IPS-18a (cell line): Measurements from ENCODE around the gene PLET1.

Experiments used
- H3K27ac ChIP-seq: one replicate; pipeline ENCODE4 v1.5.1; 2013; ENCODE audit warnings: low read length
- H3K27me3 ChIP-seq: one replicate; pipeline ENCODE4 v1.6.1; 2013; ENCODE audit warnings: mild to moderate bottlenecking, low read length; ENCODE audit not compliant: control insufficient read depth, insufficient read depth
- H3K36me3 ChIP-seq: one replicate; pipeline ENCODE4 v1.6.1; 2013; ENCODE audit warnings: low read depth, low read length; ENCODE audit not compliant: control insufficient read depth
- H3K4me1 ChIP-seq: one replicate; pipeline ENCODE4 v1.6.1; 2013; ENCODE audit warnings: low read depth, low read length; ENCODE audit not compliant: control insufficient read depth
- H3K4me3 ChIP-seq: one replicate; pipeline ENCODE4 v1.5.1; 2013; ENCODE audit warnings: low read length
- H3K9ac ChIP-seq: one replicate; pipeline ENCODE4 v1.6.1; 2013; ENCODE audit warnings: mild to moderate bottlenecking, low read length, moderate library complexity
- H3K9me3 ChIP-seq: one replicate; pipeline ENCODE4 v1.6.1; 2013; ENCODE audit warnings: low read depth, low read length; ENCODE audit not compliant: control insufficient read depth

PLET1 gene, protein sequence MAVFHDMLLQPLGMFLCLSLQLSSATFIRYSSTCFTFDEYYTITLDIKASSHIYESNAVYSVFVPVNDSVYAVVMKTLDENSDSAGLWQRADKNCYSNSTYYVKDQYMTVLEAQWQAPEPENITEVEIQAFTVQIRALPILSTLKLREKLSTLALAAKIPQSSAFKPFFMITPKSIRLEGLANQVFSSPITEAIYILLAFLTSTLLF

DNA sequence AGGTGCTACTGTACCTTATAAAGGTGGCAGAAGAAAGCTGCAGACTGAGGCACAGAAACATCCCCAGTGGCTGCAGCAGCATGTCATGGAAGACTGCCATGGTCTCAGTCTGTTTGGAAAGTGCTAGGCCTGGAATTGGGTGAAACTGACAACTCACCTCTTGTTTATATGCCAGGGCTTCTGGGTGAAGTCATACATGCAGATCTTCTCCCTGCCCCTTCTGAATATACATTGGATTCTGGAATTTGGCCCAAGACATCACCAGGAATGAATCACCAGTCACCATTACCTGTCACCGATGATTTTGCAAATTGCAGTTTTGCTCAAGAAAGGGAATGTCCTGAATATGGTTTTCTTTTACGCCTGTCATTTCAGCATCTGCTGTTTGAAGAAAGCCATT, at the start of gene PLET1:
Gene PLET1, minus strand, starts transcription at position 371 of the 400 bp plus-strand sequence. Its CDS starts 271 bp downstream, at position 100.
- Histone ChIP-seq H3K9ac (no peak within 1 kb of the TSS), H3K4me3 (no peak within 1 kb of the TSS), H3K36me3 (no peaks in the 10 kb centered on the region), H3K4me1 (no peaks in the 10 kb centered on the region), H3K27me3 (no peaks in the 10 kb centered on the region), H3K27ac (no peak within 1 kb of the TSS), H3K9me3 (no peaks in the 10 kb centered on the region)

DNA sequence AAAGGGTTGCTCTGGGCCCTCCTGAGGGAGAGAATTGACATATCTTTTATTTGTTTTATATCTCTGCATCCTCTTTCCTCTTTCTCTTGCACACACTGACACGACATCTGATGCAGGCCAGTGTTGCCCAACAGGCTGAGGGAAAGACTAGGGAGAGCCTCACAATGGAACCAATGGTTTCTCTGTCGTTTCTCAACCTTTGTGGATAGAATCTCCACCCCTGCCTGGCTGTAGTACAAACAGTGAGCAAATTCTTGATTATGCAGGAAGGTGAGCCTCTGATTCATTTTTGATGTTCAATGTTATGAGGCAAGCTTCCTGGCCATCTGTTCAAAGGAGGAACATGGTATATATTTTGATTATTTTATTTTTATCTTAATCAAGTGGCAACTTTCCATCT, 49.8 kb upstream of the PLET1 start:
- Histone ChIP-seq H3K36me3 (no peaks in the 10 kb centered on the region), H3K27ac (no peak overlapping the region), H3K4me3 (no peak overlapping the region), H3K9me3 (no peaks in the 10 kb centered on the region), H3K27me3 (no peaks in the 10 kb centered on the region), H3K9ac (no peak overlapping the region), H3K4me1 (no peaks in the 10 kb centered on the region)

DNA sequence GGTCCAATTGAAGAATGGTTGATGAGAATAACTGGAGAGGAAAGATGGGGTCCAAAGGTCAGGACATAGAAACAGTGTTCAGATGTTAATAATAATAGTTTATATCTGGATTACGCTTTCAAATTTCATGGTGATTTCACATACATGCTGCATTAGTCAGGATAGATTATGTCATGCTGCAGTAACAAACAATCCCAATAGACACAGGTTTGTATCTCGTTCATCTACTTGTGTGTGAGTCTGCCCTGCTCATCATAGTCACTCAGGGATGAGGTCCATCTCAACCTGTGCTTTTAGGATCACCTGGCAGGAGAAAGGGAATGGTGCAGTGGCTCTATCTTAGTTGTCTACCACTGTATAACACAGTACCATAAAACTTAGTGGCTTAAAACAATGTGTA, 48.0 kb upstream of the PLET1 start:
- Histone ChIP-seq H3K9ac (no peak overlapping the region), H3K4me3 (no peak overlapping the region), H3K27me3 (no peaks in the 10 kb centered on the region), H3K36me3 (no peaks in the 10 kb centered on the region), H3K27ac (no peak overlapping the region), H3K9me3 (no peaks in the 10 kb centered on the region), H3K4me1 (no peaks in the 10 kb centered on the region)

DNA sequence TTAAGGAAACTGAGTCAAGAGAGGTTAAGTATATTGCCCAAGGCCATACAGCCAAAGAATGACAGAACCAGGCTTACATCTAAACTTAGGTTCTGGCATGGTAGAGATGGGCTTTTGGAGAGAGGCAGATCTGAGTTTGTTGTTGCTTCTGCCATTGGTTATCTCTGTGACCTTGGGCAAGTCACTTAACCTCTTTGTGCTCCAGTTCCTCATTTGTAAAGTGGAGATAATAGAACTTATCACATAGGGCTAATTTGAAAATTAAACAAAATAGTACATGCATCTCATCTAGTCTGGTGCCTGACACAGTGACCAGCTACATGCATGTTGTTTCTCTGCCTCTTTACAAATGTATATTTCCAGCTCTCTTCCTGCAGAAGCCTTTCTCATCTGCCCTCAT, 47.0 kb upstream of the PLET1 start:
- H3K27me3 ChIP-seq = no peaks in the 10 kb centered on the region
- no peak overlapping the region for H3K4me3 ChIP-seq
- H3K9ac ChIP-seq = no peak overlapping the region
- H3K4me1 ChIP-seq = no peaks in the 10 kb centered on the region
- H3K36me3 ChIP-seq = no peaks in the 10 kb centered on the region
- H3K9me3 ChIP-seq = no peaks in the 10 kb centered on the region
- no peak overlapping the region for H3K27ac ChIP-seq

DNA sequence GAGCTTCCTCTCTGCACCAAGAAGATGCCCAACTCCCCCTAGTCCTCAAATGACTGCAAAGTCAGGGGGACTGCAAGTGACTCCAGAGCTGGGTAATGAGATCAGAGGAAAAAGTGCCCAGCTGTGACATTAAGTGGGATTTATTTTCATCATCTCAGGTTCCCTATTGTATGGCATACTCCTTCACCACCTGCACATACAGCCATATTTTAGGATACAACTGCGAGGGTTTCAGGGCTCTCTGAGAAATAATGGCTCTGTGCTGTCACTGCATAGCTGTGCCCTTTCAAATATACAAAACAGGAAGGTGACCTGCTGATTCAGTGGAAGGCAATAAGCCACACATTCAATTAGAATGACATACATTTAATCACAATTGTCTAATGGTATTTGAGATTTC, 45.6 kb upstream of the PLET1 start:
- H3K27ac ChIP-seq = no peak overlapping the region
- no peaks in the 10 kb centered on the region for H3K27me3 ChIP-seq
- no peaks in the 10 kb centered on the region for H3K9me3 ChIP-seq
- peaks cover 5% of the 10 kb centered on the region for H3K4me1 ChIP-seq
- H3K4me3 ChIP-seq = no peak overlapping the region
- H3K9ac ChIP-seq = no peak overlapping the region
- H3K36me3 ChIP-seq = no peaks in the 10 kb centered on the region

DNA sequence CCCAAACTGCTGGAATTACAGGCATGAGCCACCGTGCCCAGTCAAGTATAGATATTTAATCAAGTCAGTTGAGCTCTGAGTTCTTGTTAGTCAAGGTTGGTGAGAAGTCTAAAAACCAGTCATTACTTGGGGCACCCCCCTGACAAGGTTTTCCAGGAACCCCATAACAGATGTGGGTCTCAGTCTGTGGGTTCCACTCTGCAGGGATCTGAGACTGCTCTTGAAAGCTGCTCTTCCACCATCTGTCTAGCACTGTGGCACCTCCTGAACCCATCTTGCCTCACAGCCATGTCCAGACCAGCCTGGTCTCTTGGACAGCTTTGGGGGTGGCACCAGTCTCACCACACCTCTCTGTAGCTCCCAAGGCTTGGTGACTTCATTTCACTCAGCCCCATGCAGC, 44.3 kb upstream of the PLET1 start:
- Histone ChIP-seq H3K9me3 (no peaks in the 10 kb centered on the region), H3K4me3 (no peak overlapping the region), H3K27ac (no peak overlapping the region), H3K4me1 (peaks cover 9% of the 10 kb centered on the region), H3K9ac (no peak overlapping the region), H3K27me3 (no peaks in the 10 kb centered on the region), H3K36me3 (no peaks in the 10 kb centered on the region)

DNA sequence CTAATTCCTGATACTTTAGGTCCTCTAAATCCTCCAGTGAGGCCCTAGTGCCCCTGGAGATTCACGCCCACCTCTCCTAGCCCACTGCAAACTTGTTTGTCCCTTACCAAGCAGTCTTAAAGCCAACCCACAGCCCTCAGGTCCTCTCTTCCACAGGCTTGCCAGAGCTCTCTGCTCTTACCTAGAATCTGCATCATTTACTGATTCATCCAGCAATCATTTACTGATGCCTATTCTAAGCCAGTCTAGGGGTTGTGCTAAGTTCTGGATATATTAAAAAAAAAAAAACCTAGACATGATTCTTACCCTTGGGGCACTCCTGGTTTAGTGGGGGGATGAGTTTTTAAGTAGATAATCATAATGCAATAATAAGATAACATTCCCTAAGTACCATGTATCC, 43.0 kb upstream of the PLET1 start:
- no peak overlapping the region for H3K27ac ChIP-seq
- no peaks in the 10 kb centered on the region for H3K9me3 ChIP-seq

DNA sequence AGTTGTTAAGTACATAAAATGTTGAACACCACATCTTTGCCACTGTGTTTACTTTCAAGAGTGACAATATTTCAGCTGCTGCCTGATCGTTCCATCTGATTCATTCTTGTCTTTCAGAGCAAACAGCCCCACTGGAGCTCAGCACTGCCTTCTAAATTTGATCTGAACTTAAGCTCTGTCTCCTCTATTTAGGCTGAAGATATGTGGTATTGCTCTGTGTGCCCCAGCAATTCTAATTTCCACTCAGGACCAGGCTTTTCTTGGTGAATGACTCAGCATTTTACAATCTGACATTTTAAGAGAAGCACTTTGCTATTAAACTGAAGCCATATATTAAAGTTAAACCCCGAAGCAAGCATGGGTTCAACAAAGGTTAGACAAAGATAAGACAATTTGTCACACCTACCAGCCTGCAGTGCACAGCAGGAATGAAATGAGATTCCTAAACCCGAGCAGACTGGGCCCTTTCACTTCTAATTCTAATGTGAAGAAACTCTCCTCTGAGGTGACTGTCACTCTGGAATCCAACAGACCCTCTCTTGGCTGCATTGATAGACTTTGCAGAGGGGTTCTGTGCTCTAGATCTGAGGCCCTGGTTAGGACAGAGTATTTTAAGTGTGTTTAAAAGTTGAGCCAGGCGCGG, 41.7 kb upstream of the PLET1 start:
- no peak overlapping the region for H3K9ac ChIP-seq

More for the DNA sequence above, 43.0 kb upstream of the PLET1 start:
- Histone ChIP-seq H3K27me3 (no peaks in the 10 kb centered on the region), H3K9ac (no peak overlapping the region), H3K36me3 (no peaks in the 10 kb centered on the region), H3K4me1 (peaks cover 12% of the 10 kb centered on the region), H3K4me3 (no peak overlapping the region)

DNA sequence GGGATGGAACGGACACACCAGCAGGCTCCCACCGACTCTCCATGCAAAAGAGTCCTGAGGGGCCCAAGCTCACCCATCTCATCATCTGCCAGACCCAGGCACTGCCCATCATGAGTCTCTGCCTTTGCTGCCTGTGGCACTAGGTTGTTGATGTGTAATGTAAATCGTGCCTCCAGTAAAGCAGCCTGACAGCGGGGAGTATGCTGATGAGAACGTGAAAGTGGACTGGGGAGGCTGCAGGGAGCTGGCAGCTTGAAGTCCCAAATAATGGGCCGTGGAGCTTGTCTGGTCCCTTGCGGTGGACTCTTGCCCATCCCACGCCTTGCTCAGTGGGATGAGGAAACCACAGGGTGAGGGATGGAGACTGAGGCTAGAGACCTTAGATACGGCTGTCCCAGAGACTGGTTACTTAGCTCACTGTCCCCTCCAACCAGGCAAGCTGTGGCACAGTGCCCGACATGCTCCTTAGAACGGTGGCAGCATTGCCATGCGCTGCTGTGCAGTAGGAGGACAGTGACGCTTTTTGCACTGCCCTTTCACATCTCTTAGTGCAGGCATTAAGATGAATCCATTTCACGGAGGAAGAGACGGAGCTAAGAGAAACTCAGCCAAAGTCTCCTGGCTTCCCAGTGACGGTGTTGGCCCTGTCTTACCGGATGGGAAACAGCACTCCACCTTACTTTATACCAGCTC, 39.6 kb upstream of the PLET1 start:
- H3K9me3 ChIP-seq = no peaks in the 10 kb centered on the region
- H3K27ac ChIP-seq = no peak overlapping the region
- H3K27me3 ChIP-seq = no peaks in the 10 kb centered on the region
- H3K4me3 ChIP-seq = no peak overlapping the region
- H3K9ac ChIP-seq = no peak overlapping the region
- H3K4me1 ChIP-seq = peaks cover 12% of the 10 kb centered on the region
- H3K36me3 ChIP-seq = no peaks in the 10 kb centered on the region

More for the DNA sequence above, 41.7 kb upstream of the PLET1 start:
- Histone ChIP-seq H3K27me3 (no peaks in the 10 kb centered on the region), H3K36me3 (no peaks in the 10 kb centered on the region), H3K4me3 (no peak overlapping the region), H3K27ac (no peak overlapping the region), H3K9me3 (no peaks in the 10 kb centered on the region), H3K4me1 (peaks cover 12% of the 10 kb centered on the region)

DNA sequence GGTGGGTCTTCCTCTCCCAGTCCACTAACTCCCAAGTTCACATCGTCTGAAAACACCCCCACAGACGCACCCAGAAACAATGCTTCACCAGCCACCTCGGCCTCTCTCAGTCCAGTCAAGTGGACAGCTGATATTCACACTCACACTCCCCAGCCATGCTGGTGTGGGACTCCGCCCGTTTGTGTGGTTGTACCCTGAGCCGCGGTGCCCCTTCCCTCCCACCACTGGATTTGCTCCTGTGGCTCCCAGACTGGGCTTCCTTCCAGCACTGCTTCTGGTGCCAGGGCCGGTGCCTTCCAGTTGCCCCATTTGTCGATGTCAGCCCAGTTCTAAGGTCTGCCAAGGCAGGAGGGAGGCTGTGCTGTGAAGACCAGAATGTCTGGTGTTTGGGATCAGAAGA, 37.9 kb upstream of the PLET1 start:
- Histone ChIP-seq H3K4me1 (peaks cover 12% of the 10 kb centered on the region), H3K9ac (no peak overlapping the region)

DNA sequence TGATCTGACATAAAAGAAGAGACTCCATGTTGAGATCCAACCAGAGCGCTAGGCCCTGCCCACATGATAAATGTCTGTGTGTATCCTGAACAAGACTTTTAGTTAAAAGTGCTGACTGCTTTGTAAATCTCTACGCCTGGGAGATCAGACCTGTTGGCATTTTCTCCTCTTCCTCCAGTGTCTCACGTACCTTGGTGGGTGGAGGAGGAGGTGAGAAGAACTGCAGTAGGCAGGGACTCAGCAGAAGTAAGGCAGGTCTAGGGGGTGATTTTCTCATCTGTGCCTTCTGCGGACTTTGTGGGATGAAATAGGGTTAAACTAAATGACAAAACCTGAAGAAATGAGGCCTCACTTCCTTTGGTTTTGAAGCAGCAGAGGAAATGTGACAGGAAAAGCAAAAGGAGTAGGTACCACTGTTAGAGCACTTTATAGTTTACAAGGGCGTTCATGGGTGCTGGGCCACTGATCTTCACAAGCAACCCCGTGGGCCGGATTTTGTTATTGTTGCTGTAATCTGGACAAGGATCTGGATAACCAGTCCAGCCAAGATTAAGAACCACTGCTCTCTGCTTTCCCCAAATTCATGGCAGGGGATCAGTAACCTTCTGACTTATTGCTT, 36.7 kb upstream of the PLET1 start:
- no peaks in the 10 kb centered on the region for H3K36me3 ChIP-seq
- no peak overlapping the region for H3K9ac ChIP-seq
- no peak overlapping the region for H3K4me3 ChIP-seq
- H3K27ac ChIP-seq = no peak overlapping the region
- peaks cover 10% of the 10 kb centered on the region for H3K4me1 ChIP-seq
- H3K9me3 ChIP-seq = no peaks in the 10 kb centered on the region
- H3K27me3 ChIP-seq = no peaks in the 10 kb centered on the region

More for the DNA sequence above, 37.9 kb upstream of the PLET1 start:
- Histone ChIP-seq H3K9me3 (no peaks in the 10 kb centered on the region), H3K36me3 (no peaks in the 10 kb centered on the region), H3K27me3 (no peaks in the 10 kb centered on the region), H3K27ac (no peak overlapping the region), H3K4me3 (no peak overlapping the region)
